NCI-H82 treated with DMSO at 0.1 percent for 48 hours (cell line): Measurements from ENCODE around the gene ABCB9.
"Not testable (repeated sequence)": the region's sequence is repeated elsewhere in the genome, so short reads cannot be mapped to it uniquely, and the experiment has no call there.

Experiments
- DNase-seq: peaks from one replicate; lab custom pipeline; 2025; ENCODE audit not compliant: unreplicated experiment; lab: John Stamatoyannopoulos, UW

Gene ABCB9

DNA sequence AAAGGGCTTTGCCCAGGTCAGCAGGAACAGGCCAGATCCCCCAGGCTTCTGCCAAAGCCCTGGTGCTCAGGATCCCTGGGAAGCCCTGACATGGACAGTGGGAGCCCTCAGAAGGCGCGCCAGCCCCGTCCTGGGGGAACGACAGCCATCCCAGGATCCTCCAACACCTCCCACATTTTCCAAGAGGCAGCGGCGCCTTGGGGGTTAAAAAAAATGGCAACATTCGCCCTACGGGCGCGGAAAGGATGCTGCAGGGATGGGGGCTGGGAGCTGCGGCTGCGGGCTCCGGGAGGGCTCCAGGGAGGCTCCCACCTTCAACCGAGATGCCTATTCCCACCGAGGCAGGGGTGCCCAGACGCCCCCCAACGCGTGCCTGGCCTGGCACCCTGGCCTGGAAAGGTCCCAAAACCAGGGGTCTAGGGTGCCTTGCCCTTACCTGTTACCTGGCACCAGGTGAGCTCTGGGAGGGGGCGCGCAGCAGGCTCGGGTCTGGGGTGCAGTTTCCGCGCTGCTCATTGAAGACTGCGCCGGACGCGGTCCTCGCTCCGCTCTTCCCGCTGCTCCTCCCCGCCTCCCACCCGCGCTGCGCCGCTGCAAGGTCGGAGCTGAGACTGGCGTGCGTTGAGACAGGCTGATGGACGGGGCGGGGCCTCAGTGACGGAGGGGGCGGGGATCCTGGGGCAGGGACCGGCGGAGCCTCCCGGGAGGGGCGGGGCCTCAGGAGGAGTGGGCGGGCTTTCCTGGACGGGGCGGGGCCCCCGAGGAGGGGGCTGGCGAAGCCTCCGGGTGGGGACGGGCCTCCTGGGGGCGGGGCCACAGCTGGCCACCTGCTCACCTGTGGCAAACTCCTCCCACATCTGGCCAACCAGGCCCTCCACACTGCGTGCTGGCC, at the start of gene ABCB9:
Gene ABCB9, minus strand, starts transcription at position 613 of the 892 bp plus-strand sequence. CDS start 6,228 bp downstream, outside the sequence.
- peak; percentile 83 for DNase-seq

- not testable (repeated sequence) for DNase-seq
These were observed 48.2 kb upstream of the ABCB9 start for GRCh38 chr12:123014473-123014872.

GRCh38 chr12:123013185-123014095, 47.2 kb upstream of the ABCB9 start:
- no peak for DNase-seq

GRCh38 chr12:123011701-123012100, 45.4 kb upstream of the ABCB9 start:
- DNase-seq, result no peak

DNA sequence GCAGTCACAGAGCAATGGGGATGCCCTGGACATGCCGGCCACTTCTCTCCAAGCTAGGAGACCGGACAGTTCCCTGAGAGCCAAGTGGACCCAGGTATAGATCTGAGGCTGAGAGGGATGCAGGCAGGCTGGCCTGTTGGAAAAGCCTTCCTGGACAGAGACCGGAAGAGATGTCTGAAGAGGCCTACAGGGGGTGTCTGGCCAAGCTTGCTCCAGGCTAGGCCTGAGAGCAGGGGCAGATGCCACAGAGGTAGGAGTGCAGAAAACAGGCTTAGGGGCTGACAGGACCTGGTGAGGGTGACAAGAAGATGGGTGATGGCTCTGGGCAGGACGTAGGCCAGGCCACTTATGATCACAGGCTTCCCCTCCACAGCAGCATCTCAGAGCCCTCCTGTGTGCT, 44.4 kb upstream of the ABCB9 start:
- no peak for DNase-seq

GRCh38 chr12:123010110-123010509, 43.8 kb upstream of the ABCB9 start:
- DNase-seq, result no peak

DNA sequence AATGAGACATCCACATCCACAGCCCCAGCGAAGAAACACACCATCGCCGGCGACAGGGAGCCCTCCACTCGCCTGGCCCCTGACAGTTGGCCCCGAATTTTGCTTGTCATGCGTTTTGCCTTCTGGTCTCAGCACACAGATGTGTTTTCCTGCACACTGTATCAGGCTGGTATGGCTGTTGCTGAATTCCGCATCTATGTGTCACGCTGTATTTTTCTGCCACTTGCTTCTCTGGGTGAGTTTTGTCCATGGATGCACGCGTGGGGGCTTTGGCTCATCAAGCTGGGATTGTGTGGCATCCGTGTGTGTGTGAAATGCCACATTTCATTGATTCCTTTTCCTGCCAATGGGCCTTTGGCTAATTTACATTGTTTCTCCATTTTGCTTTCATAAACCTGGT, 40.7 kb upstream of the ABCB9 start:
- DNase-seq, result no peak

- DNase-seq, result no peak
These were observed 38.9 kb upstream of the ABCB9 start for GRCh38 chr12:123005081-123005626.

GRCh38 chr12:123004287-123004686, 38.0 kb upstream of the ABCB9 start:
- DNase-seq, result no peak

DNA sequence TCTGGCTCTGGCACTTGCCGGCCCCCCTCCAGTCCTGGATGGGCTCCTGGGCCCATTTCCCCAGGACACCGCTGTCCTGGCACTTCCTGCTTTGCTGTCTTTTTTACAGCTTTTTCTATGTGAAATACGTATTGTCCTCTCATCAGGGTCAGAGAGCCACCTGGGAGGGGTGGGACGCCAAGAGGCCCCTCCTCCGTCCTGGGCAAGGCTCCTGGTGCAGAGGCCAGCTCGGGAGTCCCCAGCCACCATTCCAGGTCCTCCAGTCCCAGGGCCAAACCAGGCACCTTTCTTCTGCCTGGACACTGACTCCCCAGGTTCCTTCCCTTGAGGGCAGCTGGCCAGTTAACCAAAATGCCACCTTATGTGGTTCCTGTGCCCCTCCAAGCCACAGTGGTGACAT, 37.0 kb upstream of the ABCB9 start:
- no peak for DNase-seq

- DNase-seq, result no peak
These were observed 35.2 kb upstream of the ABCB9 start for GRCh38 chr12:123001464-123001863.

DNA sequence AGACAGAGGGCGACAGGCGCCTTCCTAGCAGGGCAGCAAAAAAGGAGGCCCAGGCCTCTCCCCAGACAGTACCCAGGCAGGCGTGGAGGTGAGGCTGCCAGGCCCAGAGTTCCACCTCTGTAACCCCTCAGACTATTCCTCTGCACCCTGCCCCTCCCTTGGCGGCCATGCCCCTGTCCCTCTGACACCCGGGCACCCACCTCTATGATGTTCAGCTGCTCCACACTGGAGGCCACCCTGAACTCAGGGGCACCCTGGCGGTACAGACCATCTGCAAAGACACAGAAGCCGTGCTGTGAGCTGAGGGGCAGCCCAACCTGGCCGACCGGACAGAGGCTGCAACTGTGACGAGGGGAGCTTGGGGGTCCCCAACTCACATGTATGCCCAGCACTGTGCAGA, 34.3 kb upstream of the ABCB9 start:
- DNase-seq, result no peak

DNA sequence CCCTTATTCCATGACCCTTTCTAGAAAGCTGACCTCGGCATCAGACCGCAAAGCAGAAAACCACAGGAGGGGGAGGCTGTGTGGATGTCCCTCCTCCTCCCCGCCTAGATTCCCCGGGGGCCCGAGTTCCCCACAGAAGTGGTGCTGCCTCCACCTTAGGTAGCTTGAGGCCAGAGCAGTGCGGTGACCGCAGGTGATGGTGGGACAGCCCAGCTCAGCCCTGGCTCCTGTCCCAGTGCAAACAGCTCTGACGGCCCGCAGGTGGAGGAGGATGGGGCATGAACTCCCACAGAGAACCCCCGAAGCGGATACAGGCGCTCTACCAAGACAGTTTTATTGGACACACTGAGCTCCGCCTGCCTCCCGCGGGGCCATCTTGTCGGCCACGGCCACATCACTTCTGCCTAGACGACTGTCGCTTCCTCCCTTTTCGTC, 33.7 kb upstream of the ABCB9 start:
- DNase-seq, result no peak

GRCh38 chr12:122999196-122999946, 33.1 kb upstream of the ABCB9 start:
- no peak for DNase-seq

DNA sequence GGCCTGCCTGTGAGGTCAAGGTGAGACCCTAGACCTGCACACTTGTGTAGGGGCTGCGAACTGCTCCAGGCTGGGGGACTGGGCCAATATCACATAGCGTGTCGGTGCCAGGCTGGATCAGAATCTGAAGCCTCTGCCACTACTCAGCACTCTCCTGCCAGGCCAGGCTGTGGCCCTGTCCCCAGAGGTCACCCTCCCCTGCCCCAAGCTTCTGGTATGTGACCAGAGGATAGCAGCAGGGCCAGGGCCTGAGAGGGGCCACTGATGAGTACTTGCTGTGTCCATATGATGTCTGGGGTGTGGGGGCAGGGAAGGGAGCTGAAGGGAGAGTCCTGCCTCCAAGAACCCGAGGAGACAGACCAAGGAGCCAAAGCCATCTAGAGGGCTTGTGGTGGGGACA, 32.1 kb upstream of the ABCB9 start:
- DNase-seq, result no peak

GRCh38 chr12:122997343-122998250, 31.3 kb upstream of the ABCB9 start:
- DNase-seq, result no peak

- DNase-seq, result no peak
These were observed 30.5 kb upstream of the ABCB9 start for GRCh38 chr12:122996621-122997342.

GRCh38 chr12:122996188-122996601, 29.9 kb upstream of the ABCB9 start:
- no peak for DNase-seq
